Activated CD4-positive, alpha-beta T cell treated with anti-CD3 and anti-CD28 coated beads for 36 hours (primary cell): ENCODE data around the gene MR1. TPM values are rescaled to one million over a fixed set of nuclear protein-coding genes. Genes with fewer than 3 reads are reported as not detected.
A peak's percentile ranks its signal among the peaks of the same experiment; 100 is the strongest.

Experiments
- ATAC-seq: fragments of 200-7000 bp; cut with Tn5 transposase; one replicate; pipeline ENCODE4 v1.10.0; 2021; ENCODE audit warnings: mild to moderate bottlenecking, moderate library complexity
- CTCF ChIA-PET: fragments of 350-600 bp; sonication (Branson Sonifier 250); formaldehyde crosslinking; loops from one replicate; lab custom pipeline; 2021; ENCODE audit warnings: antibody characterized with exemption; lab: Charles Lee
- POLR2A ChIA-PET: fragments of 350-600 bp; sonication (Branson Sonifier 250); formaldehyde crosslinking; loops from one replicate; lab custom pipeline; 2021; ENCODE audit warnings: antibody characterized with exemption, inconsistent platforms; lab: Charles Lee
- DNase-seq: peaks from one replicate; pipeline ENCODE4 v3.0.0-alpha.2; 2020
- H3K27ac Mint-ChIP-seq: one replicate; pipeline ENCODE4 v1.8.0; 2021; ENCODE audit warnings: mixed read lengths
- H3K27me3 Mint-ChIP-seq: one replicate; pipeline ENCODE4 v1.8.0; 2021; ENCODE audit warnings: mixed read lengths
- H3K36me3 Mint-ChIP-seq: one replicate; pipeline ENCODE4 v1.8.0; 2021; ENCODE audit warnings: low read depth, mixed read lengths
- H3K4me1 Mint-ChIP-seq: one replicate; pipeline ENCODE4 v1.8.0; 2021; ENCODE audit warnings: mixed read lengths
- H3K4me3 Mint-ChIP-seq: one replicate; pipeline ENCODE4 v1.8.0; 2021; ENCODE audit warnings: mild to moderate bottlenecking, moderate library complexity, mixed read lengths
- H3K9me3 Mint-ChIP-seq: one replicate; pipeline ENCODE4 v1.8.0; 2021; ENCODE audit warnings: low read depth, mixed read lengths
- intact Hi-C, 2 experiments: fragments of 100-400 bp; cut with DNase I in 1 of 2; cut with micrococcal nuclease in 1 of 2; formaldehyde crosslinking; loops; one replicate each; pipeline versions ENCODE4 v1.14.2 to v1.15.1; 2022 to 2024; cut with DNase I, micrococcal nuclease
- total RNA-seq, 2 experiments: library from RNA; stranded (reverse); gene quantifications; one replicate each; pipeline ENCODE4 v1.2.3, GENCODE V29; 2021

Gene MR1
- total RNA-seq, 2 experiments from 2014 or later: 21.5 to 25.3 TPM

- intact Hi-C loops: loop anchor here in 1 of 2 experiments (10.0 kb wide), 1 partner anchor 577 kb away; the partner anchor contains the start of gene ACBD6
- no peak overlapping the region for H3K27ac Mint-ChIP-seq
- no peaks in the 10 kb centered on the region for H3K36me3 Mint-ChIP-seq
- no peaks in the 10 kb centered on the region for H3K9me3 Mint-ChIP-seq
- POLR2A ChIA-PET: interaction anchor here (0.8 kb wide), 1 partner anchor 9 kb away, joined by 3 read pairs; no protein-coding TSS in a partner anchor
- CTCF ChIA-PET: interaction anchor here (0.6 to 1.2 kb wide), 7 partner anchors 27 to 526 kb away, joined by 3 to 4 read pairs (median 3); no protein-coding TSS in a partner anchor
- H3K4me3 Mint-ChIP-seq: no peak overlapping the region
- no peak for ATAC-seq
- H3K4me1 Mint-ChIP-seq: peaks cover 15% of the 10 kb centered on the region
- H3K27me3 Mint-ChIP-seq: peaks cover 14% of the 10 kb centered on the region
- DNase-seq: no peak
Observed at GRCh38 chr1:181081395-181081794, 47.6 kb downstream of the MR1 start.

GRCh38 chr1:181083842-181084605, 50.2 kb downstream of the MR1 start:
- DNase-seq (peak; percentile 72), ATAC-seq (peak; percentile 55)
- ChIA-PET POLR2A (interaction anchor here (0.6 kb wide), 1 partner anchor 57 kb away, joined by 3 read pairs; no protein-coding TSS in a partner anchor), CTCF (interaction anchor here (0.6 to 2.6 kb wide), 12 partner anchors 15 to 82 kb away, joined by 3 to 33 read pairs (median 3); no protein-coding TSS in a partner anchor)
- no peaks in the 10 kb centered on the region for H3K9me3 Mint-ChIP-seq
- H3K36me3 Mint-ChIP-seq: peaks cover 2% of the 10 kb centered on the region
- intact Hi-C loops: loop anchor here (1.0 to 10.0 kb wide), 4 partner anchors 46 to 579 kb away; partner anchors contain the start of gene ACBD6 (in 1 of the 2)
- peaks cover 32% of the 10 kb centered on the region for H3K4me1 Mint-ChIP-seq
- peaks cover 4% of the 10 kb centered on the region for H3K27me3 Mint-ChIP-seq
- H3K27ac Mint-ChIP-seq: no peak overlapping the region
- H3K4me3 Mint-ChIP-seq: peak overlapping the region; percentile 1

GRCh38 chr1:181084606-181084969, 50.8 kb downstream of the MR1 start:
- POLR2A ChIA-PET: interaction anchor here (0.6 kb wide), 1 partner anchor 56 kb away, joined by 3 read pairs; no protein-coding TSS in a partner anchor
- Mint-ChIP-seq H3K27me3 (peaks cover 2% of the 10 kb centered on the region), H3K9me3 (no peaks in the 10 kb centered on the region), H3K36me3 (peaks cover 3% of the 10 kb centered on the region), H3K27ac (no peak overlapping the region), H3K4me1 (peaks cover 27% of the 10 kb centered on the region), H3K4me3 (peak overlapping the region; percentile 1)
- CTCF ChIA-PET: interaction anchor here (0.7 to 4.1 kb wide), 8 partner anchors 9 to 82 kb away, joined by 3 to 42 read pairs (median 3); no protein-coding TSS in a partner anchor
- intact Hi-C loops: loop anchor here (1.0 to 10.0 kb wide), 4 partner anchors 46 to 580 kb away; partner anchors contain the start of gene ACBD6 (in 1 of the 2)
- ATAC-seq (no peak), DNase-seq (no peak)

- intact Hi-C loops: loop anchor here (5.0 to 10.0 kb wide), 6 partner anchors 204 to 941 kb away; partner anchors contain the start of genes ACBD6 (in 2 of the 2) and XPR1 (in 2 of the 2)
- Mint-ChIP-seq H3K27me3 (no peaks in the 10 kb centered on the region), H3K4me3 (no peak overlapping the region), H3K36me3 (peaks cover 18% of the 10 kb centered on the region), H3K4me1 (peaks cover 31% of the 10 kb centered on the region), H3K27ac (no peak overlapping the region), H3K9me3 (no peaks in the 10 kb centered on the region)
- ChIA-PET CTCF (interaction anchor here (0.6 to 4.1 kb wide), 7 partner anchors 10 to 80 kb away, joined by 3 to 42 read pairs (median 3); no protein-coding TSS in a partner anchor), POLR2A (no interaction called here)
- ATAC-seq: no peak
- DNase-seq: no peak
Observed at GRCh38 chr1:181086091-181086490, 52.3 kb downstream of the MR1 start.

- Mint-ChIP-seq H3K36me3 (peaks cover 25% of the 10 kb centered on the region), H3K27me3 (no peaks in the 10 kb centered on the region), H3K4me1 (peaks cover 39% of the 10 kb centered on the region), H3K4me3 (no peak overlapping the region), H3K27ac (no peak overlapping the region), H3K9me3 (no peaks in the 10 kb centered on the region)
- ATAC-seq (no peak), DNase-seq (no peak)
- ChIA-PET CTCF (interaction anchor here (1.0 to 4.1 kb wide), 4 partner anchors 29 to 68 kb away, joined by 3 to 42 read pairs (median 4); no protein-coding TSS in a partner anchor), POLR2A (no interaction called here)
- intact Hi-C loops: loop anchor here (5.0 to 10.0 kb wide), 6 partner anchors 205 to 940 kb away; partner anchors contain the start of genes ACBD6 (in 2 of the 2) and XPR1 (in 2 of the 2)
Observed at GRCh38 chr1:181086926-181087325, 53.1 kb downstream of the MR1 start.

GRCh38 chr1:181087400-181087901, 53.7 kb downstream of the MR1 start:
- no peaks in the 10 kb centered on the region for H3K9me3 Mint-ChIP-seq
- POLR2A ChIA-PET: no interaction called here
- CTCF ChIA-PET: interaction anchor here (0.6 to 4.1 kb wide), 5 partner anchors 12 to 456 kb away, joined by 3 to 42 read pairs (median 5); partner anchors contain the start of gene XPR1
- intact Hi-C loops: loop anchor here (5.0 to 10.0 kb wide), 6 partner anchors 205 to 940 kb away; partner anchors contain the start of genes ACBD6 (in 2 of the 2) and XPR1 (in 2 of the 2)
- peaks cover 44% of the 10 kb centered on the region for H3K4me1 Mint-ChIP-seq
- peak overlapping the region; percentile 100 for H3K4me3 Mint-ChIP-seq
- ATAC-seq (no peak), DNase-seq (peak; percentile 55)
- H3K27ac Mint-ChIP-seq: peak overlapping the region; percentile 94
- no peaks in the 10 kb centered on the region for H3K27me3 Mint-ChIP-seq
- H3K36me3 Mint-ChIP-seq: peaks cover 28% of the 10 kb centered on the region

- H3K4me3 Mint-ChIP-seq: peak within 1 kb of the TSS; percentile 100
- no peaks in the 10 kb centered on the region for H3K27me3 Mint-ChIP-seq
- peaks cover 53% of the 10 kb centered on the region for H3K4me1 Mint-ChIP-seq
- H3K27ac Mint-ChIP-seq: peak within 1 kb of the TSS; percentile 100
- DNase-seq (peak; percentile 97), ATAC-seq (peak; percentile 80)
- CTCF ChIA-PET: interaction anchor here (0.6 to 4.1 kb wide), 6 partner anchors 11 to 457 kb away, joined by 3 to 42 read pairs (median 5); partner anchors contain the start of gene XPR1
- no peaks in the 10 kb centered on the region for H3K9me3 Mint-ChIP-seq
- H3K36me3 Mint-ChIP-seq: peaks cover 37% of the 10 kb centered on the region
- POLR2A ChIA-PET: interaction anchor here (0.6 to 4.3 kb wide), 6 partner anchors 17 to 931 kb away, joined by 3 to 42 read pairs (median 3); no protein-coding TSS in a partner anchor
- intact Hi-C loops: loop anchor here (1.0 to 10.0 kb wide), 10 partner anchors 17 to 939 kb away; partner anchors contain the start of genes ACBD6 (in 2 of the 2), XPR1 (in 2 of the 2), MR1 (in 1 of the 2) and STX6 (in 1 of the 2)
Observed at GRCh38 chr1:181088079-181089016, 54.6 kb downstream of the MR1 start, which contains the start of gene IER5. Gene IER5 (plus strand): TSS chr1:181088700. CDS start chr1:181088903, 203 bp downstream.

- Mint-ChIP-seq H3K27me3 (no peaks in the 10 kb centered on the region), H3K27ac (peak overlapping the region; percentile 100), H3K4me3 (peak overlapping the region; percentile 100), H3K9me3 (no peaks in the 10 kb centered on the region), H3K4me1 (peaks cover 53% of the 10 kb centered on the region), H3K36me3 (peaks cover 45% of the 10 kb centered on the region)
- ATAC-seq: peak; percentile 5
- CTCF ChIA-PET: interaction anchor here (0.7 to 5.1 kb wide), 6 partner anchors 10 to 57 kb away, joined by 4 to 75 read pairs (median 6); no protein-coding TSS in a partner anchor
- POLR2A ChIA-PET: interaction anchor here (0.5 to 4.3 kb wide), 10 partner anchors 10 to 932 kb away, joined by 3 to 42 read pairs (median 4); partner anchors contain the start of genes ACBD6 and MR1
- DNase-seq: peak; percentile 60
- intact Hi-C loops: loop anchor here (5.0 to 10.0 kb wide), 6 partner anchors 207 to 938 kb away; partner anchors contain the start of genes ACBD6 (in 2 of the 2) and XPR1 (in 2 of the 2)
Observed at GRCh38 chr1:181089017-181089675, 55.4 kb downstream of the MR1 start.
